Measurements from ENCODE around the gene APBB1.

APBB1 gene

GRCh38 chr11:6350043-6350442 is 68.9 kb downstream of the APBB1 start:
- no peak for DNase-seq

DNA sequence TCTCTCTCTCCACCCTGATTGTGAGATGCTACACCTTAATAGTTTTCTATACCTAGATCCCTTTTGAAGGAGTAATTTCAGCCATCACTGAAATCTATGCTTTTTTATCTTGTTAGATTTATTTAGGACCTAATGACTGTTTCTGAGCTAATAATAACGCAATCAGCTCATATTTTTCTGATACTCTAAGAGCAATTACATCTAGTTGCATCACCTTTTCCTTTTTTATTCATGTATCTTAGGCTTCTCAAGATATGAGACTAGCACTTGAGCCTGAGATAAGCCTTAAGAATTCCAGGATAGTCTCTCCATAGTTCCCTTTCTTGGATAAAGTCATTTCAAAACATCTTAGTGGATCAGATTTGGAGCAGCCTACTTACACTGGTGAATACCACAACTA is 73.5 kb downstream of the APBB1 start:
- no peak for DNase-seq
